ENCODE data around the gene TMEM9. TPM values are rescaled to one million over a fixed set of nuclear protein-coding genes. Genes with fewer than 3 reads are reported as not detected.

TMEM9 gene
- total RNA-seq, 4 donors from 2014 or later, result 51.7 to 61.5 (median 56.7) TPM

- Histone ChIP-seq H3K4me1 (peaks cover 0 to 7% (median 3%) of the 10 kb centered on the region in 3 donors), H3K9me3 (no peaks in the 10 kb centered on the region), H3K27ac (no peak overlapping the region), H3K27me3 (no peaks in the 10 kb centered on the region), H3K4me3 (no peak overlapping the region), H3K36me3 (no peaks in the 10 kb centered on the region)
- ATAC-seq, result no peak
- WGBS, 2 donors (ENCODE audit: low coverage in 1 of 2), result 60% methylated on average over 7 of the region's 7 CpGs; no CpG with 5 or more reads in 1 of the 2 donors
- TF ChIP-seq POLR2A (IDR thresholded peaks at IDR 0.05) (no peak), POLR2AphosphoS5 (IDR thresholded peaks at IDR 0.05) (no peak), EP300 (IDR thresholded peaks at IDR 0.05) (no peak), CTCF (IDR thresholded peaks at IDR 0.05) (no peak)
These were observed 21.7 kb upstream of the TMEM9 start for GRCh38 chr1:201175820-201176500.

GRCh38 chr1:201173736-201174135 lies 19.5 kb upstream of the TMEM9 start:
- H3K9me3 ChIP-seq, result no peaks in the 10 kb centered on the region
- ATAC-seq, result no peak
- TF ChIP-seq POLR2AphosphoS5 (IDR thresholded peaks at IDR 0.05) (no peak), POLR2A (IDR thresholded peaks at IDR 0.05) (no peak), EP300 (IDR thresholded peaks at IDR 0.05) (no peak)
- H3K36me3 ChIP-seq, result no peaks in the 10 kb centered on the region
- H3K27ac ChIP-seq, result no peak overlapping the region
- H3K27me3 ChIP-seq, result no peaks in the 10 kb centered on the region
- 71 to 82% methylated on average over 1 of the region's 1 CpG for WGBS, 2 donors (ENCODE audit: low coverage in 1 of 2)
- peaks cover 0 to 16% (median 6%) of the 10 kb centered on the region in 3 donors for H3K4me1 ChIP-seq
- no peak overlapping the region for H3K4me3 ChIP-seq

GRCh38 chr1:201172999-201173610 lies 18.8 kb upstream of the TMEM9 start:
- no peaks in the 10 kb centered on the region for H3K9me3 ChIP-seq
- WGBS, 2 donors (ENCODE audit: low coverage in 1 of 2), result 94 to 100% methylated on average over 1 to 3 of the region's 4 CpGs
- no peaks in the 10 kb centered on the region for H3K36me3 ChIP-seq
- peaks cover 0 to 16% (median 6%) of the 10 kb centered on the region in 3 donors for H3K4me1 ChIP-seq
- H3K27ac ChIP-seq, result no peak overlapping the region
- no peak overlapping the region for H3K4me3 ChIP-seq
- no peak for ATAC-seq
- H3K27me3 ChIP-seq, result no peaks in the 10 kb centered on the region
- TF ChIP-seq POLR2AphosphoS5 (IDR thresholded peaks at IDR 0.05), result no peak

GRCh38 chr1:201172326-201172725 lies 18.1 kb upstream of the TMEM9 start:
- peaks cover 0 to 16% (median 6%) of the 10 kb centered on the region in 3 donors for H3K4me1 ChIP-seq
- TF ChIP-seq POLR2A (IDR thresholded peaks at IDR 0.05) (no peak), POLR2AphosphoS5 (IDR thresholded peaks at IDR 0.05) (no peak), EP300 (IDR thresholded peaks at IDR 0.05) (no peak), CTCF (IDR thresholded peaks at IDR 0.05) (no peak)
- H3K4me3 ChIP-seq, result no peak overlapping the region
- no peaks in the 10 kb centered on the region for H3K9me3 ChIP-seq
- WGBS, 2 donors (ENCODE audit: low coverage in 1 of 2), result 85 to 90% methylated on average over 4 of the region's 4 CpGs
- no peak for ATAC-seq
- H3K27me3 ChIP-seq, result no peaks in the 10 kb centered on the region
- H3K27ac ChIP-seq, result no peak overlapping the region
- H3K36me3 ChIP-seq, result no peaks in the 10 kb centered on the region

- peak in 1 of 4 experiments; percentile 29 for TF ChIP-seq CTCF (IDR thresholded peaks at IDR 0.05)
- no peak for TF ChIP-seq POLR2A (IDR thresholded peaks at IDR 0.05)
- TF ChIP-seq POLR2AphosphoS5 (IDR thresholded peaks at IDR 0.05), result peak; percentile 41
- no peak for TF ChIP-seq EP300 (IDR thresholded peaks at IDR 0.05)
- Histone ChIP-seq H3K27me3 (no peaks in the 10 kb centered on the region), H3K9me3 (no peaks in the 10 kb centered on the region), H3K4me1 (peaks cover 0 to 16% (median 6%) of the 10 kb centered on the region in 3 donors), H3K4me3 (peak overlapping the region; percentile 60 to 79), H3K36me3 (no peaks in the 10 kb centered on the region), H3K27ac (peak overlapping the region; percentile 81 to 96 (median 92))
- peak; percentile 63 for ATAC-seq
- 23 to 68% methylated on average over 4 to 15 of the region's 48 CpGs for WGBS, 2 donors (ENCODE audit: low coverage in 1 of 2)
These were observed 17.1 kb upstream of the TMEM9 start for GRCh38 chr1:201171063-201172036.
